Trophoblast cell (in vitro differentiated cells and primary cell): Measurements from ENCODE around the gene RPN1.
A peak's percentile ranks its signal among the peaks of the same experiment; 100 is the strongest.

Experiments used
- DNase-seq, 2 donors: peaks; one replicate each; pipeline ENCODE4 v3.0.0-alpha.2; 2016
- H2AFZ ChIP-seq: 2 replicates; pipeline ENCODE4 v1.6.1; 2013; ENCODE audit warnings: low read length, moderate library complexity, mild to moderate bottlenecking; ENCODE audit not compliant: insufficient read depth, poor library complexity
- H2AK5ac ChIP-seq: 2 replicates; pipeline ENCODE4 v1.6.1; 2013; ENCODE audit warnings: mild to moderate bottlenecking, low read length
- H2BK120ac ChIP-seq: 2 replicates; pipeline ENCODE4 v1.6.1; 2013; ENCODE audit warnings: low read length, mild to moderate bottlenecking, moderate library complexity; ENCODE audit not compliant: insufficient read depth, poor library complexity
- H2BK12ac ChIP-seq: 2 replicates; pipeline ENCODE4 v1.6.1; 2013; ENCODE audit warnings: mild to moderate bottlenecking, low read length, moderate library complexity
- H2BK5ac ChIP-seq: 2 replicates; pipeline ENCODE4 v1.6.1; 2013; ENCODE audit warnings: low read length, low read depth, moderate library complexity, mild to moderate bottlenecking; ENCODE audit not compliant: poor library complexity
- H3K14ac ChIP-seq: 2 replicates; pipeline ENCODE4 v1.6.1; 2013; ENCODE audit warnings: mild to moderate bottlenecking, low read length
- H3K18ac ChIP-seq: 2 replicates; pipeline ENCODE4 v1.6.1; 2013; ENCODE audit warnings: mild to moderate bottlenecking, low read length
- H3K23ac ChIP-seq: 2 replicates; pipeline ENCODE4 v1.6.1; 2013; ENCODE audit warnings: low read length
- H3K27ac ChIP-seq: 2 replicates; pipeline ENCODE4 v1.5.1; 2013; ENCODE audit warnings: low read depth, mild to moderate bottlenecking, inconsistent platforms, low read length, moderate library complexity
- H3K27me3 ChIP-seq: 2 replicates; pipeline ENCODE4 v1.6.1; 2013; ENCODE audit warnings: inconsistent platforms, mild to moderate bottlenecking, low read length, moderate library complexity; ENCODE audit not compliant: insufficient read depth
- H3K36me3 ChIP-seq, 2 experiments: 1 replicate in 1 of 2; 2 replicates in 1 of 2; pipeline ENCODE4 v1.6.1; 2013; ENCODE audit warnings: low read length in 2 of 2, mild to moderate bottlenecking in 2 of 2, moderate library complexity in 1 of 2; ENCODE audit not compliant: insufficient read depth in 2 of 2, control insufficient read depth in 1 of 2
- H3K4ac ChIP-seq: 2 replicates; pipeline ENCODE4 v1.6.1; 2013; ENCODE audit warnings: low read depth, mild to moderate bottlenecking, low read length, moderate library complexity
- H3K4me1 ChIP-seq, 2 experiments: 1 replicate in 1 of 2; 2 replicates in 1 of 2; pipeline ENCODE4 v1.6.1; 2013; ENCODE audit warnings: low read length in 2 of 2, mild to moderate bottlenecking in 2 of 2, moderate library complexity in 1 of 2; ENCODE audit not compliant: insufficient read depth in 2 of 2, control insufficient read depth in 1 of 2
- H3K4me2 ChIP-seq: 2 replicates; pipeline ENCODE4 v1.6.1; 2013; ENCODE audit warnings: inconsistent platforms, mild to moderate bottlenecking, low read length, moderate library complexity
- H3K4me3 ChIP-seq: 2 replicates; pipeline ENCODE4 v1.5.1; 2013; ENCODE audit warnings: mild to moderate bottlenecking, low read depth, low read length, inconsistent platforms
- H3K79me1 ChIP-seq: one replicate; pipeline ENCODE4 v1.6.1; 2013; ENCODE audit warnings: low read length
- H3K79me2 ChIP-seq: 2 replicates; pipeline ENCODE4 v1.6.1; 2013; ENCODE audit warnings: low read length, mild to moderate bottlenecking; ENCODE audit not compliant: control insufficient read depth, insufficient read depth, poor library complexity
- H3K9ac ChIP-seq: 2 replicates; pipeline ENCODE4 v1.6.1; 2013; ENCODE audit warnings: mild to moderate bottlenecking, low read length
- H3K9me3 ChIP-seq: 2 replicates; pipeline ENCODE4 v1.6.1; 2013; ENCODE audit warnings: low read depth, mild to moderate bottlenecking, control low read depth, inconsistent platforms, low read length; ENCODE audit not compliant: insufficient read depth
- H4K12ac ChIP-seq: 2 replicates; pipeline ENCODE4 v1.6.1; 2013; ENCODE audit warnings: low read depth, mild to moderate bottlenecking, low read length, moderate library complexity
- H4K8ac ChIP-seq: 2 replicates; pipeline ENCODE4 v1.6.1; 2013; ENCODE audit warnings: low read depth, mild to moderate bottlenecking, low read length, moderate library complexity
- H4K91ac ChIP-seq: one replicate; pipeline ENCODE4 v1.6.1; 2013; ENCODE audit warnings: low read depth, mild to moderate bottlenecking, low read length, moderate library complexity
- WGBS: extraction: QIAGEN DNeasy Blood & Tissue Kit; methylation state at CpG from one replicate; pipeline ENCODE4 v1.1.7; 2013; ENCODE audit warnings: missing lambda C conversion rate; ENCODE audit not compliant: insufficient read length, insufficient coverage; ENCODE audit errors: extremely low coverage; 5-methylcytosine and 5-hydroxymethylcytosine counted together

The RPN1 gene

GRCh38 chr3:128607710-128608048 lies 42.9 kb downstream of the RPN1 start:
- H3K4ac ChIP-seq, result no peak overlapping the region
- H3K4me3 ChIP-seq, result no peak overlapping the region
- peaks cover 0 to 4% of the 10 kb centered on the region in 2 experiments for H3K4me1 ChIP-seq
- no peak overlapping the region for H4K91ac ChIP-seq
- H4K12ac ChIP-seq, result no peak overlapping the region
- no peak overlapping the region for H3K27ac ChIP-seq
- H2BK120ac ChIP-seq, result no peak overlapping the region
- no peak overlapping the region for H3K9ac ChIP-seq
- H3K23ac ChIP-seq, result no peak overlapping the region
- H3K27me3 ChIP-seq, result no peaks in the 10 kb centered on the region
- peaks cover 2% of the 10 kb centered on the region for H3K9me3 ChIP-seq
- H4K8ac ChIP-seq, result no peak overlapping the region
- H2BK12ac ChIP-seq, result no peak overlapping the region
- WGBS, result no CpG with 5 or more reads among the region's 12 CpGs
- H2AFZ ChIP-seq, result no peak overlapping the region
- H3K4me2 ChIP-seq, result peak overlapping the region; percentile 83
- no peak overlapping the region for H2BK5ac ChIP-seq
- H3K18ac ChIP-seq, result no peak overlapping the region
- no peak for DNase-seq
- H2AK5ac ChIP-seq, result no peak overlapping the region
- H3K79me1 ChIP-seq, result peaks cover 1% of the 10 kb centered on the region
- H3K36me3 ChIP-seq, result peaks cover 0 to 5% of the 10 kb centered on the region in 2 experiments
- no peak overlapping the region for H3K14ac ChIP-seq
- no peaks in the 10 kb centered on the region for H3K79me2 ChIP-seq

- Histone ChIP-seq H2BK5ac (no peak overlapping the region), H3K4me1 (peaks cover 0 to 4% of the 10 kb centered on the region in 2 experiments), H4K12ac (no peak overlapping the region), H3K4me2 (no peak overlapping the region), H3K4ac (no peak overlapping the region), H3K27ac (no peak overlapping the region), H3K79me1 (peaks cover 1% of the 10 kb centered on the region), H3K18ac (no peak overlapping the region), H2AK5ac (no peak overlapping the region), H3K9me3 (no peaks in the 10 kb centered on the region), H2BK12ac (no peak overlapping the region), H3K14ac (no peak overlapping the region), H4K91ac (no peak overlapping the region), H2AFZ (no peak overlapping the region), H3K4me3 (no peak overlapping the region), H3K79me2 (no peaks in the 10 kb centered on the region), H2BK120ac (no peak overlapping the region), H3K36me3 (peaks cover 0 to 4% of the 10 kb centered on the region in 2 experiments), H3K27me3 (no peaks in the 10 kb centered on the region), H3K9ac (no peak overlapping the region), H4K8ac (no peak overlapping the region), H3K23ac (no peak overlapping the region)
- no peak for DNase-seq
- WGBS, result no CpG with 5 or more reads among the region's 7 CpGs
Observed at GRCh38 chr3:128606094-128606493, 44.5 kb downstream of the RPN1 start.

- no peak overlapping the region for H4K91ac ChIP-seq
- WGBS, result no CpG with 5 or more reads among the region's 11 CpGs
Observed at GRCh38 chr3:128605091-128606046, 45.2 kb downstream of the RPN1 start.

GRCh38 chr3:128603811-128604775 lies 46.5 kb downstream of the RPN1 start:
- H3K18ac ChIP-seq, result no peak overlapping the region
- H3K9me3 ChIP-seq, result no peaks in the 10 kb centered on the region
- no peaks in the 10 kb centered on the region for H3K79me2 ChIP-seq
- no peaks in the 10 kb centered on the region for H3K36me3 ChIP-seq
- no peak overlapping the region for H4K12ac ChIP-seq
- H3K4me3 ChIP-seq, result no peak overlapping the region
- no peak overlapping the region for H3K27ac ChIP-seq
- H2AK5ac ChIP-seq, result no peak overlapping the region
- H4K91ac ChIP-seq, result no peak overlapping the region
- H2BK120ac ChIP-seq, result no peak overlapping the region
- H2BK12ac ChIP-seq, result no peak overlapping the region
- no peak overlapping the region for H3K9ac ChIP-seq
- H4K8ac ChIP-seq, result no peak overlapping the region
- H3K79me1 ChIP-seq, result peaks cover 1% of the 10 kb centered on the region
- no peak overlapping the region for H3K4ac ChIP-seq
- H3K4me1 ChIP-seq, result peaks cover 0 to 4% of the 10 kb centered on the region in 2 experiments
- H3K14ac ChIP-seq, result no peak overlapping the region
- H2AFZ ChIP-seq, result no peak overlapping the region
- no CpG with 5 or more reads among the region's 20 CpGs for WGBS
- no peak overlapping the region for H3K4me2 ChIP-seq
- H3K23ac ChIP-seq, result no peak overlapping the region
- peak in 1 of 2 donors; percentile 48 for DNase-seq
- H3K27me3 ChIP-seq, result no peaks in the 10 kb centered on the region
- no peak overlapping the region for H2BK5ac ChIP-seq

More at GRCh38 chr3:128605091-128606046, 45.2 kb downstream of the RPN1 start:
- H3K4me1 ChIP-seq, result peaks cover 0 to 4% of the 10 kb centered on the region in 2 experiments
- H3K9ac ChIP-seq, result no peak overlapping the region
- H3K23ac ChIP-seq, result no peak overlapping the region
- H4K8ac ChIP-seq, result no peak overlapping the region
- no peak overlapping the region for H3K4me2 ChIP-seq
- H3K36me3 ChIP-seq, result peaks cover 0 to 2% of the 10 kb centered on the region in 2 experiments
- H3K18ac ChIP-seq, result no peak overlapping the region
- no peaks in the 10 kb centered on the region for H3K79me2 ChIP-seq
- H3K27ac ChIP-seq, result no peak overlapping the region
- no peak overlapping the region for H3K14ac ChIP-seq
- H3K27me3 ChIP-seq, result no peaks in the 10 kb centered on the region
- no peak overlapping the region for H2BK5ac ChIP-seq
- H2AK5ac ChIP-seq, result no peak overlapping the region
- DNase-seq, result peak in 1 of 2 donors; percentile 60
- H3K79me1 ChIP-seq, result peaks cover 1% of the 10 kb centered on the region
- H3K4ac ChIP-seq, result no peak overlapping the region
- H4K12ac ChIP-seq, result no peak overlapping the region
- no peak overlapping the region for H3K4me3 ChIP-seq
- H3K9me3 ChIP-seq, result no peaks in the 10 kb centered on the region
- no peak overlapping the region for H2AFZ ChIP-seq
- H2BK120ac ChIP-seq, result no peak overlapping the region
- no peak overlapping the region for H2BK12ac ChIP-seq
